GM21737 (cell line): ENCODE results near the gene STAG3.
A peak's percentile ranks its signal among the peaks of the same experiment; 100 is the strongest.
"Not testable (repeated sequence)": the region's sequence is repeated elsewhere in the genome, so short reads cannot be mapped to it uniquely, and the experiment has no call there.

Experiments
- ATAC-seq: cut with Tn5 transposase; IDR thresholded peaks from one replicate; pipeline ENCODE4 v1.9.1; 2021; ENCODE audit warnings: mild to moderate bottlenecking, moderate library complexity; ENCODE audit not compliant: unreplicated experiment

The STAG3 gene, protein sequence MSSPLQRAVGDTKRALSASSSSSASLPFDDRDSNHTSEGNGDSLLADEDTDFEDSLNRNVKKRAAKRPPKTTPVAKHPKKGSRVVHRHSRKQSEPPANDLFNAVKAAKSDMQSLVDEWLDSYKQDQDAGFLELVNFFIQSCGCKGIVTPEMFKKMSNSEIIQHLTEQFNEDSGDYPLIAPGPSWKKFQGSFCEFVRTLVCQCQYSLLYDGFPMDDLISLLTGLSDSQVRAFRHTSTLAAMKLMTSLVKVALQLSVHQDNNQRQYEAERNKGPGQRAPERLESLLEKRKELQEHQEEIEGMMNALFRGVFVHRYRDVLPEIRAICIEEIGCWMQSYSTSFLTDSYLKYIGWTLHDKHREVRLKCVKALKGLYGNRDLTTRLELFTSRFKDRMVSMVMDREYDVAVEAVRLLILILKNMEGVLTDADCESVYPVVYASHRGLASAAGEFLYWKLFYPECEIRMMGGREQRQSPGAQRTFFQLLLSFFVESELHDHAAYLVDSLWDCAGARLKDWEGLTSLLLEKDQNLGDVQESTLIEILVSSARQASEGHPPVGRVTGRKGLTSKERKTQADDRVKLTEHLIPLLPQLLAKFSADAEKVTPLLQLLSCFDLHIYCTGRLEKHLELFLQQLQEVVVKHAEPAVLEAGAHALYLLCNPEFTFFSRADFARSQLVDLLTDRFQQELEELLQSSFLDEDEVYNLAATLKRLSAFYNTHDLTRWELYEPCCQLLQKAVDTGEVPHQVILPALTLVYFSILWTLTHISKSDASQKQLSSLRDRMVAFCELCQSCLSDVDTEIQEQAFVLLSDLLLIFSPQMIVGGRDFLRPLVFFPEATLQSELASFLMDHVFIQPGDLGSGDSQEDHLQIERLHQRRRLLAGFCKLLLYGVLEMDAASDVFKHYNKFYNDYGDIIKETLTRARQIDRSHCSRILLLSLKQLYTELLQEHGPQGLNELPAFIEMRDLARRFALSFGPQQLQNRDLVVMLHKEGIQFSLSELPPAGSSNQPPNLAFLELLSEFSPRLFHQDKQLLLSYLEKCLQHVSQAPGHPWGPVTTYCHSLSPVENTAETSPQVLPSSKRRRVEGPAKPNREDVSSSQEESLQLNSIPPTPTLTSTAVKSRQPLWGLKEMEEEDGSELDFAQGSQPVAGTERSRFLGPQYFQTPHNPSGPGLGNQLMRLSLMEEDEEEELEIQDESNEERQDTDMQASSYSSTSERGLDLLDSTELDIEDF

DNA sequence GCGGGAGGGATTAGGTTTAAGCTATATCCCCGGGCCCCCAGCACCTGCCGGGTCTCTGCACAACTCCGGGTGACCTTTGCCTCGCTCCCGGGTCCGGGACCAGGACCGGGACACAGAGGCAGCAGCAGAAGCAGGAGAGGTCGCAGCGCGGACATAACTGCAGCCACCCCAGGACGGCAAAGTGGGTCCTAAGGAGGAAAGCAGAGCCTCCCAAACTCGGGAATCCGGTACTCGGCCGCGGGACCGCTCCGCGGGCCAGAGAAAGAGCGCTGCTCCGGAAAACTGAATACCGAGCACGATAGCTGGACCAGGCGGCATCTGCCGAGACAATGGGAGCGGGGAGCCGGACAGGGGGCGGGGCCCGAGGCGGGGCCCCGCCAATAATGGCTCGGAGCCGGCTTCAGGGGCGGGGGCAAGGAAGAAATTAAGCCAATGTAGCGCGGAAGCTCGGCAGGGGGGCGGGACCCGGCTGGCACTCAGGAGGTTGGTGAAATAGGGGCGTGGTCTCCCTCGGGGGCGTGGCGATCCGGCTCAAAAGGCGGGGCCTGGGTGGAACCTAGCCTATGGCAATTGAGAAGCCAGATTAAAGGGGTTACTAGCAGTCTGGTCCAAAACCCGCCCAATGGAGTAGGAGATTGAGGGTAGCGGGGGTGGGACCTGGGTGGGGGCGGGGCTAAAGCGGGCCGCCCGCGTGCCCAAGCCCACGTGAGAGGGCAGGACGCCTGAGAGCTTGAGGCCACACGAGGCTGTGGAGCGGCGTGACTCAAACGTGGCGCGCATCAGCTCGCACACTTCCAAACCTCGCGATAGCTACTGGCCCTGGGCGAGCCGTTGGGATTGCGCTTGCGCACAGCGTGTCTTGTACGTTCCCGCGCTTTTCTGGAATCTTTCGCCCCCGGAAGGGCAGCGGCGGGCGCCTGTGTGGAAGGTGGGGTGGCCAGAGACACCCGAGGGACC lies at the start of gene STAG3, which contains the start of gene GPC2:
TSS of gene STAG3 (plus strand) at position 874 of the 957 bp plus-strand sequence. CDS start 2,639 bp downstream, outside the sequence.
TSS of gene GPC2 (minus strand) at position 337 of the 957 bp plus-strand sequence. CDS start at position 155, 182 bp downstream.
- ATAC-seq, result peak; percentile 77

DNA sequence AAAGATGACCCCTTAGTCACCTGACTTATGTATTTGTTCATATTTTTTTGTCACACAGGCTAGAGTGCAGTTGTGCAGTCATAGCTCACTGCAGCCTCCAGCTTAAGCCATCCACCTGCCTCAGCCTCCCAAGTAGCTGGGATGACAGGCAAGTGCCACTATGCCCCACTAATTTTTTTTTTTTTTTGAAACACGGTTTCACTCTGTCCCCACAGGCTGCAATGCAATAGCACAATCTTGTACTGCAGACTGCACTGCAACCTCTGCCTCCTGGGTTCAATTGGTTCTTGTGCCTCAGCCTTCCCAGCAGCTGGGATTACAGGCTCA lies 49.1 kb upstream of the STAG3 start:
- ATAC-seq, result no peak

DNA sequence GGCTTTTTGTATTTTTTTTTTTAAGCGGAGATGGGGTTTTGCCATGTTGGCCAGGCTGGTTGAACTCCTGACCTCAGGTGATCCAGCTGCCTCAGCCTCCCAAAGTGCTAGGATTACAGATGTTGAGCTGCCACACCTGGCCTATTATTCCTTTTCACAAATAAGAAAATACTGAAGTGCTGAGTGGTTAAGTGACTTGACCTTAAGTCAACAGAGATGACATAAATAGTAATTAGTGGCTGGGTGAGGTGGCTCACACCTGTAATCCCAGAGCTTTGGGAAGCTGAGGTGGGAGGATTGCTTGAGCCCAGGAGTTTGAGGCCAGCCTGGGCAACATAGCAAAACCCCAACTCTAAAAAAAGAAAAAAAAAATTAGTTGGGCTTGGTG lies 47.5 kb upstream of the STAG3 start:
- not testable (repeated sequence) for ATAC-seq

DNA sequence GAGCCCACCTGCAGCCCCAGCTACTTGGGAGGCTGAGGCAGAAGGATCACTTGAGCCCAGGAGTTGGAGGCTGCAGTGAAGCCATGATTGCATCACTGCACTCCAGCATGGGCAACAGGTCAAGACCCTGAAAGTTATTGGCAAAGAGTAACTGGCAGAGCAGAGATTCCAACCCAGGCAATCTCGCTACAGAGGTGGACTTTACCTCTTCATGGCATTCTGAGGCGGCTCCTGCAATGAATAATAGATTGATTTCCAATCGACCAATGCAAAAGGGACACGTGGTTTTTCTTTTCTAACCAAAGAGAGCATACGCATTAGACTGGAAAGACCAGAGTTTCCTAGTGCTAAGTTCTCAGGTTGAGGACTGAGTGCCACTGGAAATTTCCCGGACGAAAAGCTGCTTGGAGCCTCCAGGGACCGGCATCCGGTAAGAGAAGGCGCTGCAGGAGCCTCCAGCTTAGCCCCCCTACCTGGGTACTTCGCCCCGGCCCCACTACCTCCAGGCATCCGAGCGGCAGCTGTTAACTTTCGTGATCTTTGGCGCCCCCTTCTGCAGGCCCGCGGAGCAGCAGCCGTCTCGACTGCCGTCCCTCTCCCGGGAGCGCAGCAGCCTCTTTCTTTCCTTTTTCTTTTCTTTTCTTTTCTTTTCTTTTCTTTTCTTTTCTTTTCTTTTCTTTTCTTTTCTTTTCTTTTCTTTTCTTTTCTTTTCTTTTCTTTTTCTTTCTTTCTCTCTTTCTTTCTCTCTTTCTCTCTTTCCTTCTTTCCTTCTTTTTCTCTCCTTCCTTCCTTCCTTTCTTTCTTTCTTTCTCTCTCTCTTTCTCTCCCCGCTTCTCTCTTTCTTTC lies 46.9 kb upstream of the STAG3 start:
- ATAC-seq, result no peak

DNA sequence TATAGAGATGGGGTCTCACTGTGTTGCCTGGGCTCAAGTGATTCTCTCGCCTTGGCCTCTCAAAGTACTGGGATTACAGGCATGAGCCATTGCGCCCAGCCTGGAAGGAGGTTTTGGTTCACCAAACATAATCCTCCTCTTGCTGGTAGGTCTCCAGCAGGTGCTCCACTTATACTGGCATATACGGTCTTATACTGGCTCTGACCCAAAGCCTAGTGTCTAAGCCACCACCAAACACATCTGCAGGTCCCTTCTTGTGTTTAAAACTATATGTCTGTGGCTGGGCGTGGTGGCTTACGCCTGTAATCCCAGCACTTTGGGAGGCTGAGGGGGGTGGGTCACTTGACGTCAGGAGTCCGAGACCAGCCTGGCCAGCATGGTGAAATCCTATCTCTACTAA lies 45.6 kb upstream of the STAG3 start:
- ATAC-seq, result no peak

DNA sequence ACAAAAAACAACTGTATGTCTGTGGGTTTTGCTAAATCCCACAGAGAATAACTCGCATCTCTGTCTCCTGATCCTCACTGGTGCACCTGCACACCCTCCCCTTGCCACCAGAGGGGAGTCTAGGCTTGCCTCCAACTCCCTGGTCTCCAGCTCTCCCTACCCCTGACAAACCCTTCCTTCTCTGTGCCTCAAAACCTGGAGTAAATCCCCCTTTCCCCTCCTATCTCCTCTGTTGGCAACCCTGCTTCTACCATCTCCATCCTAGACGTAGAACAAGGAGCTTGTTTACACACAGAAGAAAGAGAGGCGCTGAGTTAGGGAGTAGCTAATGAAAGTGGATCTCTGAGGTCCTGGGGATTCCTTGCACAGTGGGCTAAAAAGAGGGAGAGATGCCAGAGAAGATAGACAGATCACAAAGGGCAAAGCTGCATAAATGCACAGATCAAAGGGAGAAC lies 45.0 kb upstream of the STAG3 start:
- ATAC-seq, result no peak

DNA sequence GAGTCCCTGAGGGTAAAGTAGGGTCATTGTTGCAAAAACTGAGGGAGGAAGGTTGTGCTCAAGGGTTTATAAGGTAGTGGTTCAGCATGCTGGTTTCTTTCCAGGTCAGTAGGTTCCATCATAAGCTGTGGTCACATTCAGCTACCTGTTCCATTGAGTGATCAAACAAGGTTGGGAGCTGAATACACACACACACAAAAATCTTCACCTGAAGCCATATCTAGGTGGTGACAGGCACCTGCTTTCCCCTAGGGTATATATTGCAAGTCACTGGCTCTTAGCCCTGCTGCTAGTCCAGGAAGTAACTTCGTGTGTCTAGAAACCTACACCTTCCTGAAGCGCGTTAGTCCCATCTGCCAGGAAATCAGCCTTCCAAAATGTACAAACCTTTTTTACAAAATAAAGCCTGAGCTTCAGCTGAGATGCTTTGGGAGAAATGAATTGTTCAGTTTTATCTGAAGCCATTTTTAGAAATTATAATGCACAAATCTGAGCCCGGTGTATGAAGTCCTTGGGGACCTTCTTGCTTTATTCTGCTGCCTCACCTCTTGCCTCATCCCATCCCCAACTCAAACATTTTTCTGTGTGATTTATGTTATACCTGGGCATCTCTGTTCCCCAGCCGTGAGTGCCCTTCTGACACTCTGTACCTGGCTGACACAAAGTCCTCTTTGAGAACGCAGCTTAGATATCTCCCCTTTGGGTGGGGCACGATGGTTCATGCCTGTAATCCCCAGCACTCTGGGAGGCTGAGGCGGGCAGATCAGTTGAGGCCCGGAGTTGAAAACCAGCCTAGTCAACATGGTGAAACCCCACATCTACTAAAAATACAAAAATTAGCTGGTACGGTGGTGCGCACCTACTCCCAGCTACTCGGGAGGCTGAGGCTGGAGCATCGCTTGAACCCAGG lies 39.6 kb upstream of the STAG3 start:
- no peak for ATAC-seq

DNA sequence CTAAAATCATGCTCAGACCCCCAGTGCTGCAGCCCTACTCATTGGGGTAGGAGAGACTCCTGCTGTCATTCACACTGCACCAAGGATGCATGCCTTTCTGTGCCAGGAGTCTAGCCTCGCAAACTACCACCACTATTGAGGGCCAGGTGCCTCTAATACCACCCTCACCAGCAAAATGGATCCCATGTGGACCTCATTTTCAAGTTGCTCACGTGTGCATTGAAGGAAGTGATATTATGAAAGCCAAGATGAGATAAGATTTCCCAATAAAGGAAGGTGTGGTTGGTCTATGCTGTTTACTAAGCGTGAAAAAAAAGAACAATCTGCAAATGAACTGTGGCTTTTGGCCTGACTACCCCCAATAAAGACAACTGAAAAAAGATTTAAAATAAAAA lies 36.2 kb upstream of the STAG3 start:
- no peak for ATAC-seq

DNA sequence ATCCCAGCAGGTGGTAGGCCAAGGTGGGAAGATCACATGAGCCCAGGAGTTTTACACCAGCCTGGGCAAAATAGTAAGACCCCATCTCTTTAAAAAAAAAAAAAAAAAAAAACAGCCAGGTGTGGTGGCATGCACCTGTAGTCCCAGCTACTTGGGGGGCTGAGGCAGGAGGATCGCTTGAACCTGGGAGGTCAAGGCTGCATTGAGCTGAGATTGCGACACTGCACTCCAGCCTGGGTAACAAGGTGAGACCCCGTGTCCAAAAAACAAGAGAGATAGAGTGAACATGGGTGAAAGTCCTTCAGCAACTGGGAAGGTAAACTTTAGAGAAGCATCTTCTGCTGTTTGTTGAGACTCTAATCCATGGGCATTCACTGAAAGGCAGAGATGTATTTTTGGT lies 35.3 kb upstream of the STAG3 start:
- no peak for ATAC-seq

DNA sequence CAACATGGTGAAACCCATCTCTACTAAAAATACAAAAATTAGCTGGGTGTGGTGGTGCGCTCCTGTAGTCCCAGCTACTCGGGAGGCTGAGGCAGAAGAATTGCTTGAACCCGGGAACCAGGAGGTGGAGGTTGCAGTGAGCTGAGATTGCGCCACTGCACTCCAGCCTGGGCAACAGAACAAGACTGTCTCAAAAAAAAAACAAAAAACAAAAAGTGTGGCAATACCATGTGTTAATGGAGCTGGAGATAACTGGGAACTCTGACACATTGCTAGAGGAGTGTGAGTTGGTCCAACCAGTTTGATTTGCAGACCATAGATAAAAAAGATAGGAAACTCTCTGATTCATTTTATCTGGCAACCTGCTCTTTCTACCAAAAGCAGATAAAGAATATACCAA lies 31.4 kb upstream of the STAG3 start:
- not testable (repeated sequence) for ATAC-seq

DNA sequence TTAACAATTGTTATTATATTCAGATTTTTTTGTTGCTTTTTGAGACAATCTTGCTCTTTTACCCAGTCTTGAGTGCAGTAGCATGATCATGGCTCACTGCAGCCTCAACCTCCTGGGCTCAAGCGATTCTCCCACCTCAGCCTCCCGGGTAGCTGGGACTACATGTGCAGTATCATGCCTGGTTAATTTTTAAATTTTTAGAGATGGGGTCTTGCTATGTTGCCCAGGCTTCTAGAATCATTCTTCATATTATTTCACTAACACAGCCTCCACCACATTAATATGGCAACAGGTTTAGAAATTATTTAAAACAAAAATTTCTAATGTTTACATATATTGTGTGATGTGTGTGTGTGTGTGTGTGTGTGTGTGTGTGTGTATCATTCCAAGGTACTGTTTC lies 30.4 kb upstream of the STAG3 start:
- no peak for ATAC-seq

DNA sequence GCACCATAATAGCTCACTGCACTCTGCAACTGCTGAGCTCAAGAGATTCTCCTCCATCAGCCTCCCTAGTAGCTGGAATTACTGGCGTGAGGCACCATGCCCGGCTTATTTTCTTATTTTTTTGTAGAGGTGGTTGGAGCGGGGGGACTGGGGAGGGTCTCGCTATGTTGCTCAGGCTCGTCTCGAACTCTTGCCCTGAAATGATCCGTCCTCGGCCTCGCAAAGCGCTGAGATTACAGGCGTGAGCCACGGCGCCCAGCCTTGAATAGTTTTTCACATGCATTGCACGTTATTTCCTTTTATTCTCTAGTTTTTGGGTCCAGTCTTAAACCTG lies 29.5 kb upstream of the STAG3 start:
- no peak for ATAC-seq

DNA sequence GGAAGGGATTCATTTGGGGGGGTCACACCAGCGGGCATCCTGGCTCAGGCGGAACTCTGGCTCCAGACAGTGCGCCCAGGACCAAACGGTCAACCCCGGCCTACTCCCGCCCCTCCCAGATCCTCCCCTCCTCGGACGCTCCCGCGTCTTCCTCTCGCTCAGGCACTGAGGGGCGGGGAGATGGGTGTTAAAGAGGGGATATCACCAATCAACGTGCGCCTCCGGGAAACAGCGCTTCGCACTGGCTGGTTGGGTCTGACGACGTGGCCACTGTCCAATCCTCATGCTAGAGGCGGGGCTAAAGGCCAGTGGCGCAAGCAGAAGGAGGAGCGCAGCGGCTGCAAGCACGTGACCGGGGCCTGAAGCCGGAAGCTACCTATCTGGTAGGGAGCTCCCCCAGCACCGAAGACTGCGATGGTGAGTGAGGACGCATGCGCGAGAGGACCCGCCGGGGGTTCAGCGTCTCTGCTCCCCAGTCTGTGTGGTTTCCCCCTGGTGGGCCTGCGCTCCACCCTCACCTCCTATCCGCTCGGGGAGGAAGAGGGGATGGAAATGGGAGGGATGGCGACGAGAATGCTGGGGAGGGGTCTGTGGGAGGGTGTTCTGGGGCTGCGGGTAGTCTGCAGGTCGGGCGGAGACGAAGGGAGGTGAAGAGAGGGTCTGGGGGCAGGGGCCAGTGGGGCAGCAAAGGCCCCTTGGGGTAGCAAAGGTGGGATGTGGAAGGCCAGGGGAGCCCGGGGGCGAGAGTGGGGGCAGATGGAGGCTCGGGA lies 29.0 kb upstream of the STAG3 start, which contains the start of gene LAMTOR4:
TSS of gene LAMTOR4 (plus strand) at position 360 of the 770 bp plus-strand sequence. CDS start at position 415, 55 bp downstream.
- peak; percentile 97 for ATAC-seq

DNA sequence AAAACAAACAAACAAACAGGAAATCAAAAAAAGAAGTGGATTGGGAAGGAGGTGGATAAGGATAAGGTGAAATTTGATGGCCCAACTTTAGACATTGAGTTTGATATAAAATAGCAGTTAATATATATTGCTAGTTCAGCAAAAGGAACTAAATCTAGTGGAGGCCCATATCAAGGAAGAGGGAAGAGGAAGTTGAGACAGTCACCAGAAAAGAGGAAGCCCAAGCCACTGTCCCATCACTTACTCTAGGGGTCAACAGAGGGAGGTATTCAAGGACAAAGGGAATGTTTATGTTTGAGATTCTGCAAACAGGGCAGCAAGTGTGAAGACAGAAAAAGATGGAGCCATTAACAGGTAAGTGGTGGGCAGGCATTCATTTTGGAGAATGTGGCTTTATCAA lies 25.3 kb upstream of the STAG3 start:
- ATAC-seq, result no peak

DNA sequence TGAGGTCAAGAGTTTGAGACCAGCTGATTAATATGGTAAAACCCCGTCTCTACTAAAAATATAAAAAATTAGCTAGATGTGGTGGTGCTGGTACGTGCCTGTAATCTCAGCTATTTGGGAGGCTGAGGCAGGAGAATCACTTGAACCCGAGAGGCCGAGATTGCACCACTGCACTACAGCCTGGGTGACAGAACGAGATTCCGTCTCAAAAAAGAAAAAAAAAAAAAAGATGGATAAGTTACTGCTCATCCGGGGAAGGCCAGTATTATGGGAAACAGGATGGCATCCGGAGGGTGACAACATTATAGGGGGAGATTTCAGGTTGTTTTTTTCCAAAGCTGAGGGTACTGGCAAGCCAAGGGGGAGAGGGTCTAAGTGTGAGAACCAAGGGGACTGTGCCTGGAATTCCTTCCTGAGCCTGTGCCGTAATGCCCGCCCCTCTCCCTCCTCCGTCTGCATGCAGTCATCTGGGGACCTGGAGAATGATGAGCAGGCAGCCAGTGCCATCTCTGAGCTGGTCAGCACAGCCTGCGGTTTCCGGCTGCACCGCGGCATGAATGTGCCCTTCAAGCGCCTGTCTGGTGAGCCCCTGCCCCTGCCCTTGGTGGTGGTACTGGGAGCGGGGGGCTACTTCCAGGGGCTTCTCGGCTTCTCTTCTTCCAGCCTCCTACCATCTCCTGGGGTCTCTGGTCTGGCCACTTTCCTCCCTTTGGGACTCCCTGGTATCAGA lies 24.6 kb upstream of the STAG3 start:
- ATAC-seq, result no peak

DNA sequence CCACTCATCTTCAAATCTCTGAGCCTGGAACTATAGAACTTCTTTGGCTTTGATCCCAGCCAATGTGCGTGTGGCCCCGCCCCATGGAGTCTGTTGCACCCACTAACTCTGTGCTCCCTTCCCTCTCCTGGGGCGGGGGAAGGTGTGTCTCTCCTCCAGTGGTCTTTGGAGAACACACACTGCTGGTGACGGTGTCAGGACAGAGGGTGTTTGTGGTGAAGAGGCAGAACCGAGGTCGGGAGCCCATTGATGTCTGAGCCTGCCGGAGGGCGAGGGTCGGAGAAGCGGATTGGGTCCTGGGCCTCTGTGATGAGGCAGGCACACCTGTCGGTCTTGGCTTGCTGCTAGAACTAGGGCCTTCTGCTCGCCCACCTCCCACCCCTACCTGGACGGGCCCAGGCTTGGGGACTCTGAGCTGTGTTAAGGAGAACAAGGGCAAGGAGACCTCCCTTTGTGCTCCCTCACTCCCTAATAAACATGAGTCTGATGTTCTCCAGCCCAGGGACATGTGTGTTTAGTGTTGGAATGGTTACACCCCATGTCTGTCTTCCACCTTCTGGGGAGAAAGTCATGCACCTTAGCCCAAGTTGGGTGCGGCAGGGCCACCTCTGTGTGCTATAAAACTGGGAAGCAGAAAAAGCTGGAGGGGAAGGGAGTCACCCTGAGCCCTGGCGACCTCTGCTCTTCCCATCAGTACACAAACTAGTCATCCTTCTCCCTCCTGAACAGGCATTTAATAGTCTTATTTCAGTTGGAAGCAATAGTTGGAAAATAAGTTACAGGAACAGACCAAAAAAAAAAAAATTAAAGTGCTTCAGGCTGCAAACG lies 23.8 kb upstream of the STAG3 start:
- no peak for ATAC-seq
